SKM-1 treated with dmso at 0.1 percent for 144 hours (cell line): ENCODE measurements around the gene DPH6.

Source experiments
- DNase-seq: peaks from one replicate; lab custom pipeline; 2025; ENCODE audit not compliant: unreplicated experiment; lab: John Stamatoyannopoulos, UW

Gene DPH6

DNA sequence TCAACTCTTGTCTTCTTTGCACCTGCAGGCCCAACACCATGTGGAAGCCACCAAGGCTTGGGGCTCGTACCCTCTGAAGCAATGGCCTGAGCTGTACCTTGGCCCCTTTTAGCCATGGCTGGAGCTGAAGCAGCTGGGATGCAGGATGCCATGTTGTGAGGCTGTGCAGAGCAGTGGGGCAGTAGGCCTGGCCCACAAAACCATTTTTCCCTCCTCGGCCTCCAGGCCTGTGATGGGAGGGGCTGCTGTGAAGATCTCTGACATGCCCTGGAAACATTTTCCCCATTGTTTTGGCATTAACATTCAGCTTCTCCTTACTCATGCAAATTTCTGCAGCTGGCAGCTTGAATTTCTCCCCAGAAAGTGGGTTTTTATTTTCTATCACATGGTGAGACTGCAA, 58.5 kb downstream of the DPH6 start:
- no peak for DNase-seq

DNA sequence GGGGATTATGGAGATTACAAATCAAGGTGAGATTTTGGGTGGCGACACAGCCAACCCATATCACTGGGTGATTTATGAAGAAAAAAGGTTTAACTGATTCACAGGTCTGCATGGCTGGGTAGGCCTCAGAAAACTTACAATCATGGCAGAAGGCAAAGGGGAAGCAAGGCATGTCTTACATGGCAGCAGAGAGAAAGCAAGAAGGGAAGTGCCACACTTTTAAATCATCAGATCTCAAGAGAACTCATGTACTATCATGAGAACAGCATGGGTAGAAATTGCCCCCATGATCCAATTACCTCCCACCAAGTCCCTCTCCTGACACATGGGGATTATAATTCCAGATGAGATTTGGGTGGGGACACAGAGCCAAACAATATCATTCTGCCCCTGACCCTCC, 59.7 kb downstream of the DPH6 start:
- DNase-seq = no peak

DNA sequence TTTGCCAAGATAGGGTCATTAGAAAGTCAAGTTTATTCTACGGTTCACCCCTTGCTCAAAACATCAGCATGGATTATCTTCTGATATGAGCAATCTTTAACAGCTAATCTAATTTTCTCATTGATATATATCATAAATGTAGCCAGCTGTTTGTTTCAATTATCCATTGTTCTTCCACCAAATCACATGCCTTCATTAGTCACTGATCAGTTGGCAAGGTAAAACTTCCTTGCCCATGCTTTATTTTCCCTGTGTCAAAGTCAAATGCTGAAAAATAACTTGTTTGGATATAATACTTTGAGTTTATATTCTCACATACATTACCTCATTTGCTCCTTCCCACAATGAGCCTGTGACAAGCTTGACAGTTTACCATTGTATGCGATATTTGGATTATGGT, 60.6 kb downstream of the DPH6 start:
- DNase-seq = no peak

DNA sequence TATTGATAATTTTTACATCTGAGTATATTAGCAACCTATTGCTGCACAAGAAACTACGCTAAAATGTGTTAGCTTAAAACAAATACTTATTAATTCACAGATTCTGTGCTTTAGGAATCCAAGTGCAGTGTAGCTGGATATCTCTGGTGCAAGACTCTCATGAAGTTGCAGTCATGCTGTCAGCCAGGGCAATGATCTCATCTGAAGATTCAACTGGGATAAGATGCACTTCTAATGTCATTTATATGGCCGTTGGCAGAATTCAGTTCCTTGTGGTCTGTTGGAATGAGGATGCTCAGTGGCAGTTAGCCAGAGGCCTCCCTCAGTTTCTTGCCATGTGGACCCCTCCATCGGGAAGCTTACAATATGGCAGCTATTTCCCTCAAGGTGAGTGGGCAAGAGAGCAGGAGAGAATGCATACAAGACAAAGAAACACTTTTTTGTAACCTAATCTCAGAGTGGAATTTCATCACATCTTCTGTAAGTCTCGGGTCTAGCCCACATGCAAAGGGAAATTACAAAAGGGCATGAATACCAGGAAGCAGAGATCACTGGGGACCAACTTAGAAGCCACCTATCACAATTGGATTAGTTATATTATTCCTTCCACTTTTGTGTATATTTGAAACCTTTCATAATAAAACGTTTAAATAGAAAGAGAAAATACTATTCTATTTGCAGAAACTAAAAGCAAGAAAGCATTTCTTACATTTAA, 61.6 kb downstream of the DPH6 start:
- no peak for DNase-seq

DNA sequence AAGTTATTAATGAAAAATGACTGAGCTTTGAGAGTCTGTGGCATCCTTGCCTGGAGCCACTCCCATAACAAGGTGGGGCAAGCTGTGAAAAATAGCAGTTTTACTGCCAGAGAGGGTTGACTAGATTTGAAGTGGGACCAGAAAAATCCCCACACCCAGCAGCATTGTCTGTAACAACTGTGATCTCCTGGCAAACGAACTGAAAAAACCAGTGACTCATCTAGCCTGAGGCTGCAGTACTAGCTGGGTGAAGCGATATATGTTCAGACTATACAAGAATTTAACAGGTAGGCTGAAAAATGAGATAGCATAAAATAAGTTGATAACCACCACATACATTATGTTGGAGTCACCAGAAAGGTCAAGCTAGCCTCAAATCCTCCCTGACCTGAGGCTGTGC, 64.0 kb downstream of the DPH6 start:
- no peak for DNase-seq

DNA sequence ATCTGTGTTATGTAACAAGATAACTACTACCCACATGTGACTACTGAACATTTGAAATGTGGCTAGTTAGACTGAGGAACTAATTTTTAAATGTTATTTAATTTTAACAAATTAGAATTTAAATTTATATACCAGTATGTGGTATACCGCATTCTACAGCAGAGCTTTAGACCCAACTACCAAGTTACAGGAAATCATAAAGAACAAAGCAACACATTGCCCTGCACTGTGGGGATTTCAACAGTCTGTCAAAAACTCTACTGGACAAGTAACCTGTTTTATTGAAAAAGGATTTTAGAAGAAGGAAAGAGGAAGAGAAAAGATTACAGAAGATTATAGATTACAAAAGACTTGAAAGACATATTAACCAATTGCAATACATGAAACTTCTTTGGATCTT, 64.9 kb downstream of the DPH6 start:
- DNase-seq = no peak

DNA sequence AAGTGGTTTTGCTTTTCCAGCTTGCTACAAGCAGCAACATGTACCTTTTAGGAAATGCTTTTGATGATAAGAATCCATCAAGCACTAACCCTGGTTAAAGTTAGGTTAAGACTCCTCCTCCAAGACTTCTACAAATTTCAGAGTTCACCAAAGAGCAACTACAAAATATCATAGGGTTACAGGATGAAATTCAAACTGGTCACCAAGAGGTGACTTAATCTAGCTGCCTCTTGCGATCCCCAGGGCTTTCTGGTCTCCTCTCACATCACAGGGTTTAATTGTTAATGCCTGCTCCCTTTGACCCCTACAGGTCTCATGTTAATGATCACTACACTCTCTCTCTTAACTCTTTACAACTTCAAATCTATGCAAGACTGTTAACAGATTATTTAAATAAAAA, 66.5 kb downstream of the DPH6 start:
- no peak for DNase-seq

DNA sequence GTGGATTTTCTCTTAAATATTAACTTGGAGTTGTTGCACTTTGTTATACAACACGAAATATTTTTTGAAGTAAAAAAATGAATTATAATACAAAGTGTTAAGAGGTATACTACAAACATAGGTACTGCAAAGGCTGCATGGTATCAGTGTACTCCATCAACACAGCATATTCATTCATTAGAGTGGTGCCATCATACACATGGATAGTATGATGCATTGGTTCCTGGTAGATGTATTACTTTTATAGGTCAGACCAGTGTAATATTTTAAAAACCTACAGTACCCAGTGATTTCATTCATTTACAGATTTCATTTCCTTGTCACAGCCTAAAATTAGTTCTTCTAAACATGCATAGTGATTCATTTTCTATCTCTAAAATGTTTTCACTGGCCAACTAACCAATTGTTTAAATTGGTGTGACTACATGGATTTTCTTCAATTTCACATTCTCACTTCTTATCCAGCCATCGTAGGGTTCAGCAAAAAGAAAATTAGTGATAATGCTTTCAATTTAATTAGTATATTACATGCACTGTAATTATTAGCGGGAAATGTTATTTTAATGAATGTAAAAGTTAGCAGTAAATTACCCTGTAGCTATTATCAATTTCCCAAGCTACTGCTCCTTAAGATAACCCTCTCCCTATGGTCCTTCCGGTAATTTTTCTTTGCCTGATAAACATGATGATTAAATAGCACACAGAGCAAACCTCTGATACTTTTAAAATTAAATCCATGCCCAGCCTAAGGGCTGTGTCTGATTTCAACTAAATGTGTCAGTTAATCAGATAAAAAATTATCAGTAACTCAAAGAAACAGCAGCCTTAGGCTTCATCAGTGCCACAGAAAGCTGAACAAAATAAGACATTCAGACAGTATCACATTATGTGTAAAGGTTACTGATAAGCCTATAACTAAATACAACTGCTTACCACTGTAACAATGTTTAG, 68.4 kb downstream of the DPH6 start:
- DNase-seq = no peak

DNA sequence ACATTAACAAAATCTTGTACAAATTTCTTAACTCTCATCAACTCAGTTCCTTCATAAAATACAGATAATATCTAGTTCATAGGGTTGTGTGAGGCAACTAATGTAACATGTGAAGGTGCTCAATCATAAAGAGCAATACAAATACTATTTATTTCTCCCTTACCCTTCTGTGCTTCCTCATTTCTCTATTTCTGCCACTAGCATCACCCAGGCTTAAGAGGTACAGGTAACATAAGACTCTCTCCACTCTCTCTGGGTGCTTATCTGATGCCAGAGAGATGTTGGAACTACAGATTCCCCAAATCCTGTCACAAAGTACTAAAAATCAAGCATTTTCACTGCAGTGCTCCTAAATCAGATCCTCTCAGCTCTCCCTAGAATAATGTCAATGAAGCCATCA, 74.9 kb downstream of the DPH6 start:
- no peak for DNase-seq

DNA sequence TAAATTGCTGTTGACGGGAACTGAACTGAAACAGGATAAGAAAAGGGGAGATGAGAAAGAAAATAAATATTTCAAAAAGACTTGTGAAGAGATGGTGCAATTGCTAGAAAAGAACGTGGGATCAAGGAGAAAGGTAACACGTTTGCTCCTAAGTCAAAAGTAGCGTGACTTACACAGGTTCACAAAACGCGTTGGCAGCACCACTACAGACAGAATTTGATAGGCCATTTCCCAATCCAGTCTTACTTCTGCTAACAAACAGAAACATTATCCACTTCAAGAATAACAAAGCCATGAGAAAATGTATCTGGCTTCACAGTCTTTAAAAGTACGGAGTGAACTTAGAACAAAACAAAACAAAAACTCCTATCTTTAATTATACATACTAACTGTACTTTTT, 75.5 kb downstream of the DPH6 start:
- DNase-seq = no peak

DNA sequence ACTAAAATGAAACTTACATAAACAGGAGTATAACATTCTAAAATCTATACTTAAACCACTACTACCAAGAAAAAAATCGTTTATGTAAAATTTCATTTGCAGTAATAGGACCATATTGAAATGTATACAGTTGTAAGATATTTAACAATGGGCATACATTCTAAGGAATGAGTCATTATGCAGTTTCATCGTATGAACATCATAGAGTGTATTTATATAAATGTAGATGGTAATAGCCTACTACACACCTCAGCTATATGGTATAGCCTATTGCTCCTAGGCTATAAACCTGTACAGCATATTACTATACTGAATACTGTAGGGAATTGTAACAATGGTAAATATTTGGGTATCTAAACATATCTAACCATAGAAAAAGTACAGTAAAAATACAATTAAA, 79.5 kb downstream of the DPH6 start:
- no peak for DNase-seq

DNA sequence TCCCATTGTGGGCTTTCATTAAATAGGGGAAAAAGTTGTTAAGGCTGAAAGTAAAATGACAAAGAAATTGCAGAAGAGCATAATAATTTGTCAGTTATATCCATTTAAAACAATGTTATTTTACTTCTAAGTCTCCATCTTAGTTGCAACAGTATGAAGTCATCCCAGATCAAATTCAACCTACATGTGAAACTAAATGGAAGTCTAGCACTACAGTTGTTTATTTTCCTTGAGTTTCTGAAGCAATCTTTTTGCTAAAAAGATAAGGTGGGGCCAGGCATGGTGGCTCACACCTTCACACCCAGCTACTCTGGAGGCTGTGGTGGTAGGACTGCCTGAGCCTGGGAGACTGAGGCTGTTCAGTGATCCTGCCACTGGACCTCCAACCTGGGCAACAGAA, 80.2 kb downstream of the DPH6 start:
- DNase-seq = no peak

DNA sequence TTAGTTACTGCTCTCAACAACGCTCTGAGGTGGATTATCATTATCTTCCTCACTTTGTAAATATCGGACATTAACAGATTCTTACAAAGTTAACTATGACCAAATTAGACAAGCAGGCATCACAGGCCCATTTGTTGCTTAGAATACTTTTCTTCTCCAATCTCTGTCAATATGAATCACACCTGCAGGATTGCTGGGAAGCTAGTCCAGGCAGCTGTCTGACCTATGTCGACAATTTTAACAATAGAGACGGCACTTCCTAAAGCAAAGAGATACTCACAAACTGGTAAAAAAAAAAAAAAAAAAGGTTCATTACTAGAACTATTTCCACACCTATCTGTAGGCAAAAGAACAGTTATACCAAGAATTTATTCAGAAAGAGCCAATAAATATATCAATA, 85.3 kb downstream of the DPH6 start:
- DNase-seq = no peak

DNA sequence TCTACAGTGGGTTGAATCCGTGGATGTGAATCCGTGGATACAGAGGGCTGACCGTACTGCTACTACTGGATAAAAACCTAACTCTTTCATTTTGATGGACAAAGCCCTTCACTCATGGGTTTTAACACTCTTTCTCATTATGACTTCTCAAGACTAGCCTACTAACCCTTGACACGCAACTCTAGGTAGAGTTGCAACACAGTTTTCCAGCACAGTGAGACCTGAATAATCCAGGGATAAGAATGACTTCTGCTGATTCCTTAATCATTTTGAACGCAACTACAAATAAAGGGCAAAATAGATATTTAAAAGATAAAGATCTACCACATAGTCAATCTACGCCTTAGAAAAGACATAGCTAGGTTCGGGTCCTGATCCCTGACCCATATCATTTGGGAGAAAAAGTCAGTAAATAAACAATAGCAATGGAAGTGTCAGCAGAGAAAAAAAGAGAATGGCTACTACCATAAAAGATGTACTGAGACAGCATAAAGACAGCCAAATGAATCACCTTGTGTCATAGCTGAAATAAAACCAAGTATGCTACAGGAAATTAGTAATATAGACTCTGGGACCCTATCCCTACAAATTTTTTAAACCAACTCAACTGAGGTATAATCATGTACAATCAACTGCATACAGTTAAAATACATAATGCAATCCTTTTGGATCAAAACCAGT, 87.6 kb downstream of the DPH6 start:
- no peak for DNase-seq

DNA sequence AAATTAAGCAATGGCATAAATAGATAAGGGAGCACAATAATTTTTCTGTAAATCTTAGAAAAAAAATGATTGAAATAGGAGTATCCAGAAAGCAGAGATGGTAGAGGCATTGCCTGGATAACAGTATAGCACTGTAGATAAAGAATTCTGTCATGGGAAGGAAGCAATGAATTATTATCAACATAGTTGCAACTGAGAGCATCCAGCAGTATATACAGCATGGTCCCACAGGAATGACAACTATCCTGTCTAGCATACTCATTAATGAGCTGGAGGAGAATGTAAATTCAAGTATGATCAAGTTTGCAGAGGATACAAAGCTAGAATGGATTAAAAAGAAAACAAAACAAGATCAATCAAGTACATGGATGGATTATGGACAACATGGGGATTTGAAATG, 90.8 kb downstream of the DPH6 start:
- DNase-seq = no peak

DNA sequence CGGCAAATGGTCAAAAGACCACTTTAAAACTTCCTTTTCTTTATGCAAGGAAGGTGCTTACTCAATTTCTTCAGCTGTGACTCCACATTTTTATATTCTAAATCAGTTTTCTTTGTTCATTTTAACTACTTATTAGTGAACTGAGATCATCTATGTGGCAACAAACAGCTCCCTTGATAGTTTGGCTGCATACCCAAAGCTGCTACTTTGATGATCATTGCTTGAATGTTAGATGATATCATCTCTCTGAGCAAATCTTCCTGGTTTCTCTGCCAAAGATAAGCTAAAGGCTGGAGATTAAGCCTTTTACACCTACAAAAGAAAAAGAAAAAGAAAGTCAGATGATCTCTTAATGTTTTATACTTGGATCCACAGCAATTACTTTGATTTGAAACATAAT, 95.5 kb downstream of the DPH6 start:
- no peak for DNase-seq

DNA sequence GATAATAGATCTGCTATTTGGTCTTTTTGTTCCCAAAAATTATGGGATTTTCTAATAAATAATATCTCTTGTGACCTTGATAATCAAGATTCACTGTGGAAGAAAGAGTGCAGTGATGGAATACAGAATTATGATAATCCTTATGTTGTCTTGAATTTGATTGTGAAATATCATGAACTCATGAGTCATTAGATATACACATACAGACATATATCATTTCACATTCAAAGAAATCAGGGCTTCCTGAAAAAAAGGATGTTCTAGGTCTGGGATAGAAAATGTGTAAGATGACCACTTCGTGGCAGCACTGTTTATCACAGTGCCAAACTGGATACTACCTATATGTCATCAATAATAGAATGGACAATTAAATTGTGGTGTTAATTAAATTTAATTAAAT, 97.7 kb downstream of the DPH6 start:
- DNase-seq = no peak

DNA sequence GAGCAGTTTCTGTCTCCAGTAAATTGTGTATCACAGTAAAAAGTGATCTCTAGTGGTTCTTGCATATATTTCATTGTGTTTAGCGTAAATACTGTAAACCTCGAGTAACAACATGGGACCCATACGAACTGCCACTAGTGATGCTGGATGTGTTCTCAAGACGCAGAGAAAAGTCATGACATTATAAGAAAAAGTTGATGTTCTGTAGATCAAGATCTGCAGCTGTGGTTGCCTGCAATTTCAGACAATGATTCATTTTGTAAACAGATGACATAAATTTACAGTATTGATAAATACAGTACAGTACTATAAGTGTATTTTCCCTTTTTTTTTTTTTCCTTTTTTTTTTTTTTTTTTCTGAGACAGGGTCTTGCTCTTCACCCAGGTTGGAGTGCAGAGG, 100.1 kb downstream of the DPH6 start:
- DNase-seq = no peak

DNA sequence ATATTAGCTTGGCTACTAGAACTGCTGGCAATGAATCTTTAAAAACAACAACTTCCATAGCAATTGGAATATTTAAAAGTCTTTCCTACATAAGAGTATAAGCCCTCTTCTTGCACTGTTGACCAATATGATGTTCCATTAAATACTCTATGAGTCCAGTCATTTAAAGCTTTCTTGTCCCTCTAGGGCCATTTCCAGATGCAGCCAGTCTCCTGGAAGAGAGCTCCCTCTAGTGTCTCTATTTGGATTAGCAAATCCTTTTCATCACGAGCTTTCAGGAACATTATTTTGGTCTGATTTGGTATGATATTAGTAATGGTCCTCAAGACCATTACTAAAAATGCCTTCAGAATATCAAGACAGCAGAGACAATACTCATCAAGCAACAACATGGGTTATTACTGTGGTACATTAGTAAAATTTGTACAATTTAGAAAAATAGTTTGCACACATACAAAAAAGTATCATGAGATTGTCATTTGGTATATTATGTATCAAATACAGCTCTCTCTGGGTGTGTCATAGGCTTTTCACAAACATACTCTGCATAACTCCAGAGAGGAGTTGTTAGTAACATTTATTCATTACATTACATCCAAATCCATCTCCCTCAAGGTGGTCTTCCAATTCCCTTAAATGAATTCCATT, 101.3 kb downstream of the DPH6 start:
- DNase-seq = peak; percentile 31

DNA sequence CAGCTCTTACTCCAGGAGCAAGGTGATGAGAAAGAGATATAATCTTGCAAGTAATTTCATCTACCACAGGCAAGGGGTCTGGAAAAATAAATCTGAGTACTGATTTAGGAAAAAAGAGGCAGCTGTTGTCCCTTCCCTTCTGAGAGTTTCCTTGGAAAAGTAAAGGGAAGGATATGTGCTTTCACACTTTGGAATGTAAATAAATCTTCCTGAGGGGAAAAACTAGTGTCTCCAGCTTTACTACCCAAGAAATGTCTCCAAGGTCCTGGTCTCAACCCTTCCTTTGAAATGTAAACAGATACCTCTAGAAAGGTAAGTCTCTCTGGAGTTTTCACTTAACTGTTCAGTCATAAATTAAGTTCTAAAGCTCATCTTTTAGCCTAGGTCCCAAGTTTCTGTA, 102.6 kb downstream of the DPH6 start:
- DNase-seq = no peak

DNA sequence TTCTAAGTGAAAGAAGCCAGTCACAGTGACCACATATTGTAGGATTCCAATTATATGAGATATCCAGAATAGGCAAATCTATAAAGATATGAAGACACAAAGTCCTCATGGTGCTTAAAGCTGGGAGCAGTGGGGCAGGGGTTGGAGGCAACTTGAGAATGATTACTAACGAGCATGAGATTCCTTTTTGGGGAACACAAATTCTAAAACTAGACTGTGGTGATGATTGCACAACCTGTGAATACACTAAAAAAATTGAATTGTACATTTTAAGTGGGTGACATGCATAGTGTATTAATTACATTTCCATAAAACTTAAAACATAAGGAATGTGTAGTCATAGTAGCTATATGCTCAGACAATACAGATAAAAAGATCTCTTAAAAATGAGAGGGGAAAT, 103.2 kb downstream of the DPH6 start:
- DNase-seq = no peak
